ENCODE measurements around the gene LRIT3. TPM values are rescaled to one million over a fixed set of nuclear protein-coding genes. Genes with fewer than 3 reads are reported as not detected.

LRIT3 gene, protein sequence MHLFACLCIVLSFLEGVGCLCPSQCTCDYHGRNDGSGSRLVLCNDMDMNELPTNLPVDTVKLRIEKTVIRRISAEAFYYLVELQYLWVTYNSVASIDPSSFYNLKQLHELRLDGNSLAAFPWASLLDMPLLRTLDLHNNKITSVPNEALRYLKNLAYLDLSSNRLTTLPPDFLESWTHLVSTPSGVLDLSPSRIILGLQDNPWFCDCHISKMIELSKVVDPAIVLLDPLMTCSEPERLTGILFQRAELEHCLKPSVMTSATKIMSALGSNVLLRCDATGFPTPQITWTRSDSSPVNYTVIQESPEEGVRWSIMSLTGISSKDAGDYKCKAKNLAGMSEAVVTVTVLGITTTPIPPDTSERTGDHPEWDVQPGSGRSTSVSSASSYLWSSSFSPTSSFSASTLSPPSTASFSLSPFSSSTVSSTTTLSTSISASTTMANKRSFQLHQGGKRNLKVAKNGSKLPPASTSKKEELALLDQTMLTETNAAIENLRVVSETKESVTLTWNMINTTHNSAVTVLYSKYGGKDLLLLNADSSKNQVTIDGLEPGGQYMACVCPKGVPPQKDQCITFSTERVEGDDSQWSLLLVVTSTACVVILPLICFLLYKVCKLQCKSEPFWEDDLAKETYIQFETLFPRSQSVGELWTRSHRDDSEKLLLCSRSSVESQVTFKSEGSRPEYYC
- under 1 TPM; 0.27 to 0.63 (median 0.39) TPM for total RNA-seq

DNA sequence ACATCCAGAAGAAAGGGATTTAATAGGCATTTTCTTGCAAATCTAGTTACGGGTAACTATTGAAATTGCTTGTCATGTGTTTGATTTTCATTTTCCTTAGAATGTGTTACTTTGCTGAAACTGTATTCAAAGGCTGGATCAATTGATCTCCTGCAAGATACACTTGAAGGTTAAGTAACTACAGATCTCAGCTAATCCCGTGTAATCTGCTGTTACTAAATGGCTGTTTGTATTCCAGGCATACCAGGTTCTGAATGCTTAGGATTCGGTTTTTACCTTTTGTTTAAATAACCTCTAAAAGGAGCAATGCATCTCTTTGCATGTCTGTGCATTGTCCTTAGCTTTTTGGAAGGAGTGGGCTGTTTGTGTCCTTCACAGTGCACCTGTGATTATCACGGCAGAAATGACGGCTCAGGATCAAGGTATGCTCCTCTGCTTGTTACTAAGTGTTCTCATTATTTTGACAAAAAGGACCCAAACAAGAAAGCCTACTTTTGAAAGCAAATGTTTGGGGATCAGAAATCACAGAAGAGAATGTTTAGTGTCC is at the start of gene LRIT3:
TSS of gene LRIT3 (plus strand) at position 212 of the 547 bp plus-strand sequence. CDS start at position 307, 95 bp downstream.
- Histone ChIP-seq H3K36me3 (no peaks in the 10 kb centered on the region), H3K27me3 (no peaks in the 10 kb centered on the region), H3K27ac (no peak within 1 kb of the TSS), H3K4me1 (no peaks in the 10 kb centered on the region), H3K4me3 (replicated peaks in 1 of 3) (no peak within 1 kb of the TSS), H3K9me3 (no peaks in the 10 kb centered on the region)
- DNase-seq: no peak
- intact Hi-C loops (cut with DNase I): no loop called here
- TF ChIP-seq POLR2A (IDR thresholded peaks at IDR 0.05): no peak
- TF ChIP-seq, protein P1, sequence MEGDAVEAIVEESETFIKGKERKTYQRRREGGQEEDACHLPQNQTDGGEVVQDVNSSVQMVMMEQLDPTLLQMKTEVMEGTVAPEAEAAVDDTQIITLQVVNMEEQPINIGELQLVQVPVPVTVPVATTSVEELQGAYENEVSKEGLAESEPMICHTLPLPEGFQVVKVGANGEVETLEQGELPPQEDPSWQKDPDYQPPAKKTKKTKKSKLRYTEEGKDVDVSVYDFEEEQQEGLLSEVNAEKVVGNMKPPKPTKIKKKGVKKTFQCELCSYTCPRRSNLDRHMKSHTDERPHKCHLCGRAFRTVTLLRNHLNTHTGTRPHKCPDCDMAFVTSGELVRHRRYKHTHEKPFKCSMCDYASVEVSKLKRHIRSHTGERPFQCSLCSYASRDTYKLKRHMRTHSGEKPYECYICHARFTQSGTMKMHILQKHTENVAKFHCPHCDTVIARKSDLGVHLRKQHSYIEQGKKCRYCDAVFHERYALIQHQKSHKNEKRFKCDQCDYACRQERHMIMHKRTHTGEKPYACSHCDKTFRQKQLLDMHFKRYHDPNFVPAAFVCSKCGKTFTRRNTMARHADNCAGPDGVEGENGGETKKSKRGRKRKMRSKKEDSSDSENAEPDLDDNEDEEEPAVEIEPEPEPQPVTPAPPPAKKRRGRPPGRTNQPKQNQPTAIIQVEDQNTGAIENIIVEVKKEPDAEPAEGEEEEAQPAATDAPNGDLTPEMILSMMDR (IDR thresholded peaks at IDR 0.05): no peak
- WGBS, 2 donors: 69 to 79% methylated on average over 5 of the region's 5 CpGs

- no peaks in the 10 kb centered on the region for H3K27me3 ChIP-seq
- H3K27ac ChIP-seq: no peak overlapping the region
- no peak for TF ChIP-seq POLR2A (IDR thresholded peaks at IDR 0.05)
- TF ChIP-seq, protein P1 (IDR thresholded peaks at IDR 0.05): no peak
- intact Hi-C loops (cut with DNase I): no loop called here
- H3K4me1 ChIP-seq: peaks cover 0 to 13% of the 10 kb centered on the region in 2 donors
- H3K9me3 ChIP-seq: no peaks in the 10 kb centered on the region
- DNase-seq: no peak
- H3K36me3 ChIP-seq: no peaks in the 10 kb centered on the region
- no peak overlapping the region for H3K4me3 ChIP-seq (replicated peaks in 1 of 3)
Measured at GRCh38 chr4:109798866-109799265, 49.0 kb upstream of the LRIT3 start.

DNA sequence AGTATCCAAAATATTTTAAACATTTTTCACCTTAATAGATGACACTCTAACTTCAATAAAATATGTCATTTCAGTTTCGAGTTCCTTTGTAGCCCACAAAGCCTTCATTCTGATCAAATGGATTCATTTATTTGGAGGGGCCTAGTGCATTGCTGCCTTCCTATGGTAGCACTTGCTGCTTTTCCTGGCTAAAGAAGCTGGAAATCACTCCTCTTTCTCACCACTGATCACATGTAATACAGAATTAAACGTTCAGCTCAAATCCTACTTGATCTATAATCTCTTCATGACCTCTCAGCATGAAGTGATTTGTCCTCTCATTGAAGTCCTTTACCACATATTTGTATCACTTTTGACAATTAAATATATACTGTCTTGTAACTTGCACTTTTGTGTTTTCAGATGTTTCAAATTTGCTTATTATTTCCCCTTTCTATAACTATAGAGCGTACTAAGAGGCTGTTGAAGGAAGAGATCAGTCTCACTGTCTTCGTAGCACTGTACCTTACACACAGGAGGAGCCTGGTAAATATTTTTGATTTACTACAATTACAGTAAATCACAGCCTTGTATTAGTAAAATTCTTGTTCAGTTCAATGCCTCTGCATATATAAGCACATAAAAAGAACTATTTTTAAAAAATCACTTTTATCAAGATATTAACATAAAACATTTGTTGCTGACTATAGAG is 46.7 kb upstream of the LRIT3 start:
- no peak for DNase-seq
- Histone ChIP-seq H3K9me3 (no peaks in the 10 kb centered on the region), H3K4me1 (peaks cover 0 to 13% of the 10 kb centered on the region in 2 donors), H3K4me3 (replicated peaks in 1 of 3) (no peak overlapping the region), H3K36me3 (no peaks in the 10 kb centered on the region), H3K27me3 (no peaks in the 10 kb centered on the region), H3K27ac (peak overlapping the region; percentile 11 to 28 (median 12))
- WGBS, 2 donors: 57 to 60% methylated on average over 4 of the region's 4 CpGs
- intact Hi-C loops (cut with DNase I): no loop called here
- no peak for TF ChIP-seq POLR2A (IDR thresholded peaks at IDR 0.05)

DNA sequence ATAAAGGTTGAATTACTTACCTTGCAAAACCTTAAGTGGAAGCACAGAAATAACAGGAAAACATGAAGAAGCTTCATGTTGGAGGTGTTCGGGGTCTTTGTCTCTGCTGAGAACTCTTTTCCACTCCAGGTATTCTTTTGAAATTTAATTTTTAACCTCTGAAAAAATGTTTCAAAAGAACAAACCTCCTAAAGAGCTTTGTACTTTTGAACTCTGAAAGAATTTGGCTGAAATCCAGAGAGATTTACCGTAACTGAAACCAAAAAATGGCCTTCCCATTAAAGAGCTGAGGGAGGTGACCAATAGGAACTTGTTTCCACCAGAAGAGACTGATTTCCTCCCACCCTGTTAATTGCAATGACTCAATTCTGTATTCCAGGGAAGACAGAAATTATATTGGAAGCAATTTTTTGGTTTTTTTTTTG is 46.0 kb upstream of the LRIT3 start, which contains the start of gene CFI:
TSS of gene CFI (minus strand) at position 105 of the 425 bp plus-strand sequence. CDS start at position 77, 28 bp downstream.
- no peak for DNase-seq
- WGBS, 2 donors: 30 to 44% methylated on average over 2 of the region's 2 CpGs
- no peak for TF ChIP-seq POLR2A (IDR thresholded peaks at IDR 0.05)
- TF ChIP-seq, protein P1 (IDR thresholded peaks at IDR 0.05): no peak
- H3K36me3 ChIP-seq: no peaks in the 10 kb centered on the region
- intact Hi-C loops (cut with DNase I): no loop called here
- no peak within 1 kb of the TSS for H3K4me3 ChIP-seq (replicated peaks in 1 of 3)
- no peaks in the 10 kb centered on the region for H3K9me3 ChIP-seq
- peak within 1 kb of the TSS; percentile 11 to 28 (median 12) for H3K27ac ChIP-seq
- H3K27me3 ChIP-seq: no peaks in the 10 kb centered on the region
- peaks cover 0 to 13% of the 10 kb centered on the region in 2 donors for H3K4me1 ChIP-seq

DNA sequence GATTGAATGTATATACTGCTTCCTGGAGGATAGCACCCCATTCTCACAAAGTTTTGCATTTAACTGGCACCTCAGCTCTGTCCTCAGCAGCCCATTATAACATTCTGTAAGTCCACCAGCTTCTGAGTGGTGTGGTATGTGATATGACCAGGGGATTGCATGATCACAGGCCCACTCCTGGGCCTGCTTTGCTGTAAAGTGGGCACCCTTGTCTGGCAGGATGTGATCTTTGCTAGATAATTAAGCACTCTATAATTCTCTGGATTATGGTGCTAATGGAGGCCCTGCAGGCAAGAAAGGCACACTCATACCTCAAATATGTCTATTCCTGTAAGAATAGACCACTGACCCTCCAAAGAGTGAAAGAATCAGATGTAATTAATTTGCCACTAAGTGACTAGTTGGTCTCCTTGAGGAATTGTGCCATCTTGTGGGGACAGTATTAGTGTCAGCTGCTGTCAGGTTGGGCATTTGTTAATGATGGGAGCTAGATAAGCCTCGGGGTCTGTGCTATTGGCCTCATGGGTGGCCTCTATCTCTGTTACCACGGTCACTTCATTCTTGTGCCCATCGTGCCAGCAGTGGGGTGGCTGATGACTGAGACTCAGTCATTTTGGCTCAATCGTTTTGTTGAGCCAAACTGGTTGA is 43.9 kb upstream of the LRIT3 start:
- intact Hi-C loops (cut with DNase I): no loop called here

More for the DNA sequence above, 43.9 kb upstream of the LRIT3 start:
- Histone ChIP-seq H3K4me3 (replicated peaks in 1 of 3) (no peak overlapping the region), H3K27ac (no peak overlapping the region), H3K27me3 (no peaks in the 10 kb centered on the region), H3K4me1 (peaks cover 0 to 13% of the 10 kb centered on the region in 2 donors), H3K36me3 (no peaks in the 10 kb centered on the region), H3K9me3 (no peaks in the 10 kb centered on the region)
- 18 to 27% methylated on average over 4 of the region's 4 CpGs for WGBS, 2 donors
- DNase-seq: peak; percentile 6 to 17
- TF ChIP-seq, protein P1 (IDR thresholded peaks at IDR 0.05): peak in 4 of 6 experiments; percentile 17 to 48 (median 45)
- TF ChIP-seq POLR2A (IDR thresholded peaks at IDR 0.05): no peak
